Body of pancreas (tissue), 4 donors: Measurements from ENCODE around the gene EIF4E1B. TPM values are rescaled to one million over a fixed set of nuclear protein-coding genes. Genes with fewer than 3 reads are reported as not detected.
A peak's percentile ranks its signal among the peaks of the same experiment; 100 is the strongest.

Experiments
- ATAC-seq: fragments of 150-250 bp; one replicate; pipeline ENCODE4 v1.9.1; 2016
- DNase-seq, 4 donors: peaks; one replicate each; pipeline ENCODE4 v3.0.0-alpha.2; 2019
- H3K27ac ChIP-seq, 4 donors: fragments of 200-600 bp; sonication (generic); 1 replicate in 3 of 4; 2 replicates in 1 of 4; pipeline versions ENCODE4 v1.5.1 to v1.6.1; 2016 to 2019; ENCODE audit warnings: mild to moderate bottlenecking in 1 of 4, mixed read lengths in 1 of 4, moderate library complexity in 1 of 4
- H3K27me3 ChIP-seq, 2 donors: fragments of 200-600 bp; sonication (generic); one replicate each; pipeline ENCODE4 v1.6.0; 2016; ENCODE audit warnings: mild to moderate bottlenecking in 1 of 2
- H3K36me3 ChIP-seq, 2 donors: fragments of 200-600 bp; sonication (generic); replicated peaks in 1 of 2; 2 replicates each; pipeline ENCODE4 v1.5.1; 2016; ENCODE audit warnings: low read depth in 2 of 2; ENCODE audit not compliant: insufficient read depth in 1 of 2
- H3K4me1 ChIP-seq: fragments of 200-600 bp; sonication (generic); one replicate; pipeline ENCODE4 v1.6.0; 2016
- H3K4me3 ChIP-seq, 2 donors: fragments of 200-600 bp; sonication (generic); 1 replicate in 1 of 2; 2 replicates in 1 of 2; pipeline ENCODE4 v1.5.1; 2016 to 2019
- H3K9me3 ChIP-seq, 3 donors: fragments of 200-600 bp; sonication (generic); 1 replicate in 2 of 3; 2 replicates in 1 of 3; pipeline ENCODE4 v1.5.1; 2016
- CTCF ChIP-seq, 7 experiments: fragments of 450-650 bp in 4 of 7; fragments of 200-600 bp in 3 of 7; sonication (generic) in 3 of 7; IDR thresholded peaks; one replicate each; pipeline ENCODE4 v1.5.1; 2016 to 2019; ENCODE audit warnings: antibody characterized with exemption in 7 of 7
- POLR2A ChIP-seq, 3 donors: fragments of 450-650 bp; IDR thresholded peaks; one replicate each; pipeline ENCODE4 v1.6.1; 2016; ENCODE audit warnings: antibody characterized with exemption in 3 of 3, mild to moderate bottlenecking in 2 of 3
- WGBS, 2 donors: methylation state at CpG; one replicate each; pipeline ENCODE4 v1.1.5; 2017; 5-methylcytosine and 5-hydroxymethylcytosine counted together
- intact Hi-C: fragments of 100-400 bp; cut with DNase I; formaldehyde crosslinking; loops from one replicate; pipeline ENCODE4 v1.15.1; 2023
- total RNA-seq, 2 donors: library from RNA; depleted of rRNA; stranded (reverse); fragments of >200 nt; gene quantifications; one replicate each; pipeline ENCODE4 v1.1.0, GENCODE V29; 2016

EIF4E1B gene
- total RNA-seq, 2 donors from 2014 or later = 0.26 to 11.5 TPM

- no peaks in the 10 kb centered on the region for H3K36me3 ChIP-seq
- TF ChIP-seq CTCF (IDR thresholded peaks at IDR 0.05) (no peak), POLR2A (IDR thresholded peaks at IDR 0.05) (no peak)
- 44 to 47% methylated on average over 3 of the region's 4 CpGs for WGBS, 2 donors
- H3K4me3 ChIP-seq = no peak overlapping the region
- DNase-seq = peak in 3 of 4 donors; percentile 30 to 38 (median 37)
- H3K9me3 ChIP-seq = no peaks in the 10 kb centered on the region
- no peak overlapping the region for H3K27ac ChIP-seq
- intact Hi-C loops = no loop called here
- no peaks in the 10 kb centered on the region for H3K4me1 ChIP-seq
- no peaks in the 10 kb centered on the region for H3K27me3 ChIP-seq
- ATAC-seq = peak; percentile 31
Observed at GRCh38 chr5:176639981-176640380, 9.5 kb downstream of the EIF4E1B start.

GRCh38 chr5:176640616-176641015, 10.1 kb downstream of the EIF4E1B start:
- no peaks in the 10 kb centered on the region for H3K9me3 ChIP-seq
- no peak overlapping the region for H3K4me3 ChIP-seq
- DNase-seq (no peak), ATAC-seq (no peak)
- H3K36me3 ChIP-seq = no peaks in the 10 kb centered on the region
- H3K27ac ChIP-seq = no peak overlapping the region
- no peak for TF ChIP-seq CTCF (IDR thresholded peaks at IDR 0.05)
- WGBS, 2 donors = 63 to 66% methylated on average over 4 of the region's 4 CpGs
- intact Hi-C loops = no loop called here
- H3K27me3 ChIP-seq = no peaks in the 10 kb centered on the region
- no peaks in the 10 kb centered on the region for H3K4me1 ChIP-seq

- DNase-seq (peak in 2 of 4 donors; percentile 43), ATAC-seq (no peak)
- intact Hi-C loops = no loop called here
- H3K27ac ChIP-seq = no peak overlapping the region
- H3K27me3 ChIP-seq = no peaks in the 10 kb centered on the region
- no peak overlapping the region for H3K4me3 ChIP-seq
- H3K36me3 ChIP-seq = no peaks in the 10 kb centered on the region
- TF ChIP-seq CTCF (IDR thresholded peaks at IDR 0.05) (no peak), POLR2A (IDR thresholded peaks at IDR 0.05) (no peak)
- H3K9me3 ChIP-seq = no peaks in the 10 kb centered on the region
- peaks cover 6% of the 10 kb centered on the region for H3K4me1 ChIP-seq
- WGBS, 2 donors = 46 to 53% methylated on average over 8 to 12 of the region's 15 CpGs
Observed at GRCh38 chr5:176642675-176643490, 12.4 kb downstream of the EIF4E1B start.

GRCh38 chr5:176643491-176644219, 13.2 kb downstream of the EIF4E1B start:
- Histone ChIP-seq H3K27ac (no peak overlapping the region), H3K36me3 (no peaks in the 10 kb centered on the region), H3K9me3 (no peaks in the 10 kb centered on the region), H3K27me3 (no peaks in the 10 kb centered on the region), H3K4me3 (no peak overlapping the region), H3K4me1 (peaks cover 14% of the 10 kb centered on the region)
- WGBS, 2 donors = 68 to 74% methylated on average over 5 to 11 of the region's 11 CpGs
- intact Hi-C loops = no loop called here
- DNase-seq (no peak), ATAC-seq (no peak)
- no peak for TF ChIP-seq CTCF (IDR thresholded peaks at IDR 0.05)
- no peak for TF ChIP-seq POLR2A (IDR thresholded peaks at IDR 0.05)
